B cell (primary cell): ENCODE measurements around the gene CREBBP. TPM values are rescaled to one million over a fixed set of nuclear protein-coding genes. Genes with fewer than 3 reads are reported as not detected.

Source experiments
- ATAC-seq: fragments of 200-7000 bp; cut with Tn5 transposase; one replicate; pipeline ENCODE4 v1.10.0; 2021; ENCODE audit warnings: low read depth, mild to moderate bottlenecking, moderate number of reproducible peaks, moderate library complexity
- CTCF ChIA-PET: fragments of 350-600 bp; sonication (Branson Sonifier 250); formaldehyde crosslinking; loops from one replicate; lab custom pipeline; 2021; ENCODE audit warnings: antibody characterized with exemption, inconsistent platforms; lab: Charles Lee
- POLR2A ChIA-PET: fragments of 350-600 bp; sonication (Branson Sonifier 250); formaldehyde crosslinking; loops from one replicate; lab custom pipeline; 2021; ENCODE audit warnings: antibody characterized with exemption; lab: Charles Lee
- DNase-seq: peaks from one replicate; pipeline ENCODE4 v3.0.0; 2013
- H2AFZ ChIP-seq: 2 replicates; pipeline ENCODE4 v1.6.1; 2012; ENCODE audit warnings: mild to moderate bottlenecking, low read depth, low read length; ENCODE audit not compliant: insufficient read depth, poor library complexity, severe bottlenecking
- H3K27ac ChIP-seq, 2 donors: 1 replicate in 1 of 2; 2 replicates in 1 of 2; pipeline ENCODE4 v1.5.1; 2012 to 2013; ENCODE audit warnings: low read length in 2 of 2, mild to moderate bottlenecking in 2 of 2, moderate library complexity in 1 of 2
- H3K27me3 ChIP-seq, 4 experiments: fragments of 200-600 bp in 1 of 4; sonication (generic) in 1 of 4; replicated peaks in 1 of 4; 1 replicate in 2 of 4; 2 replicates in 2 of 4; pipeline versions ENCODE4 v1.6.1 to v1.7.0; 2013 to 2016; ENCODE audit warnings: low read length in 3 of 4, mild to moderate bottlenecking in 2 of 4, mixed read lengths in 1 of 4, moderate library complexity in 1 of 4; ENCODE audit not compliant: insufficient read depth in 4 of 4, control insufficient read depth in 3 of 4; ENCODE audit errors: control extremely low read depth in 1 of 4
- H3K36me3 ChIP-seq, 2 experiments: replicated peaks in 1 of 2; 1 replicate in 1 of 2; 2 replicates in 1 of 2; pipeline versions ENCODE4 v1.6.1 to v1.7.1; 2013; ENCODE audit warnings: low read length in 1 of 2; ENCODE audit not compliant: insufficient read depth in 2 of 2, control insufficient read depth in 1 of 2; ENCODE audit errors: control extremely low read depth in 1 of 2, extremely low read depth in 1 of 2
- H3K4me1 ChIP-seq, 2 donors: fragments of 200-600 bp in 1 of 2; sonication (generic) in 1 of 2; 1 replicate in 1 of 2; 2 replicates in 1 of 2; pipeline versions ENCODE4 v1.5.1 to v1.6.1; 2013 to 2017; ENCODE audit warnings: low read length in 2 of 2; ENCODE audit not compliant: control insufficient read depth in 2 of 2, insufficient read depth in 2 of 2
- H3K4me2 ChIP-seq: replicated peaks from 2 replicates; pipeline ENCODE3; 2012; ENCODE audit warnings: mild to moderate bottlenecking, low read depth, low read length; ENCODE audit not compliant: poor library complexity, severe bottlenecking
- H3K4me3 ChIP-seq, 5 experiments: fragments of 200-600 bp in 1 of 5; sonication (generic) in 1 of 5; 1 replicate in 3 of 5; 2 replicates in 2 of 5; pipeline versions ENCODE4 v1.5.1 to v1.7.0; 2011 to 2016; ENCODE audit warnings: low read length in 4 of 5, mild to moderate bottlenecking in 4 of 5, low read depth in 2 of 5, control low read depth in 1 of 5, moderate library complexity in 1 of 5; ENCODE audit not compliant: insufficient read depth in 1 of 5; ENCODE audit errors: control extremely low read depth in 1 of 5, extremely low read depth in 1 of 5
- H3K79me2 ChIP-seq: fragments of 200-600 bp; sonication (generic); one replicate; pipeline ENCODE4 v1.6.0; 2016; ENCODE audit warnings: low read length; ENCODE audit not compliant: control insufficient read depth, insufficient read depth
- H3K9ac ChIP-seq: fragments of 200-600 bp; sonication (generic); 2 replicates; pipeline ENCODE4 v1.6.1; 2017; ENCODE audit warnings: mild to moderate bottlenecking, low read length, moderate library complexity
- H3K9me3 ChIP-seq, 3 donors: one replicate each; pipeline versions ENCODE4 v1.6.1 to v1.7.1; 2013; ENCODE audit warnings: low read length in 2 of 3; ENCODE audit not compliant: control insufficient read depth in 2 of 3, insufficient read depth in 1 of 3; ENCODE audit errors: control extremely low read depth in 1 of 3
- H4K20me1 ChIP-seq: 2 replicates; pipeline ENCODE4 v1.6.0; 2012; ENCODE audit warnings: mild to moderate bottlenecking, low read length; ENCODE audit not compliant: insufficient read depth, control insufficient read depth, poor library complexity, severe bottlenecking
- H3K27ac Mint-ChIP-seq: one replicate; pipeline ENCODE4 v1.8.0; 2021; ENCODE audit warnings: mixed read lengths
- H3K27me3 Mint-ChIP-seq: one replicate; pipeline ENCODE4 v1.8.0; 2021; ENCODE audit warnings: mixed read lengths
- H3K4me1 Mint-ChIP-seq: one replicate; pipeline ENCODE4 v1.8.0; 2021; ENCODE audit warnings: mixed read lengths
- H3K4me3 Mint-ChIP-seq: one replicate; pipeline ENCODE4 v1.8.0; 2021; ENCODE audit warnings: mixed read lengths
- H3K9me3 Mint-ChIP-seq: one replicate; pipeline ENCODE4 v1.8.0; 2022; ENCODE audit warnings: mixed read lengths; ENCODE audit not compliant: insufficient read depth
- CTCF ChIP-seq: fragments of 200-600 bp; IDR thresholded peaks from one replicate; pipeline ENCODE4 v1.8.0; 2022; ENCODE audit warnings: antibody characterized with exemption, mild to moderate bottlenecking
- EZH2 ChIP-seq: IDR thresholded peaks from 2 replicates; pipeline ENCODE4 v1.6.1; 2012; ENCODE audit warnings: borderline replicate concordance, low read depth, mild to moderate bottlenecking, moderate library complexity, low read length; ENCODE audit not compliant: insufficient read depth, poor library complexity, severe bottlenecking
- WGBS: methylation state at CpG from one replicate; pipeline ENCODE4 v1.1.5; 2013; ENCODE audit warnings: missing lambda C conversion rate; ENCODE audit not compliant: insufficient coverage; 5-methylcytosine and 5-hydroxymethylcytosine counted together
- intact Hi-C: fragments of 100-400 bp; cut with micrococcal nuclease; formaldehyde crosslinking; loops from one replicate; pipeline ENCODE4 v1.10.0; 2022
- polyA plus RNA-seq: library from polyadenylated mRNA; depleted of rRNA; stranded (reverse); fragments of >200 nt; gene quantifications from 2 replicates; pipeline ENCODE4 v1.2.3, GENCODE V29; 2012
- total RNA-seq, 2 donors: library from RNA; stranded (reverse); fragments of 120-200 nt in 1 of 2; gene quantifications; 1 replicate in 1 of 2; 2 replicates in 1 of 2; pipeline versions ENCODE4 v1.2.3 to v1.2.4, GENCODE V29; 2013 to 2022

CREBBP gene
- total and polyA plus RNA-seq, 2 donors (not counting 1 experiment from before 2014, with no cell fraction given), result 27.6 to 206 TPM

GRCh38 chr16:3748307-3748706, 132.2 kb downstream of the CREBBP start:
- 100% methylated on average over 4 of the region's 5 CpGs for WGBS
- H3K36me3 ChIP-seq, result peaks cover 8 to 79% of the 10 kb centered on the region in 2 experiments
- no peaks in the 10 kb centered on the region for H3K4me1 ChIP-seq
- H3K27me3 ChIP-seq, result no peaks in the 10 kb centered on the region
- no peaks in the 10 kb centered on the region for H3K27me3 Mint-ChIP-seq
- ChIA-PET CTCF (no interaction called here), POLR2A (no interaction called here)
- ATAC-seq (no peak), DNase-seq (no peak)
- no peak overlapping the region for H3K4me2 ChIP-seq
- no peak overlapping the region for H2AFZ ChIP-seq
- intact Hi-C loops, result no loop called here
- no peak overlapping the region for H3K4me3 ChIP-seq
- TF ChIP-seq CTCF, result no peak
- no peak for TF ChIP-seq EZH2
- no peaks in the 10 kb centered on the region for H3K9me3 ChIP-seq
- no peak overlapping the region for H3K4me3 Mint-ChIP-seq
- no peaks in the 10 kb centered on the region for H3K4me1 Mint-ChIP-seq
- peaks cover 43% of the 10 kb centered on the region for H3K79me2 ChIP-seq
- H3K27ac ChIP-seq, result no peak overlapping the region
- peaks cover 48% of the 10 kb centered on the region for H4K20me1 ChIP-seq
- H3K9ac ChIP-seq, result no peak overlapping the region
- no peak overlapping the region for H3K27ac Mint-ChIP-seq
- no peaks in the 10 kb centered on the region for H3K9me3 Mint-ChIP-seq

GRCh38 chr16:3745751-3746355, 134.7 kb downstream of the CREBBP start:
- Mint-ChIP-seq H3K9me3 (no peaks in the 10 kb centered on the region), H3K27ac (no peak overlapping the region), H3K27me3 (no peaks in the 10 kb centered on the region), H3K4me1 (no peaks in the 10 kb centered on the region), H3K4me3 (no peak overlapping the region)
- Histone ChIP-seq H2AFZ (no peak overlapping the region), H3K4me2 (no peak overlapping the region), H3K27me3 (no peaks in the 10 kb centered on the region), H3K9me3 (no peaks in the 10 kb centered on the region), H3K27ac (no peak overlapping the region), H3K79me2 (peaks cover 39% of the 10 kb centered on the region), H4K20me1 (peaks cover 45% of the 10 kb centered on the region), H3K4me1 (no peaks in the 10 kb centered on the region), H3K36me3 (peaks cover 14 to 79% of the 10 kb centered on the region in 2 experiments), H3K9ac (no peak overlapping the region), H3K4me3 (no peak overlapping the region)
- DNase-seq (no peak), ATAC-seq (no peak)
- no peak for TF ChIP-seq EZH2
- TF ChIP-seq CTCF, result no peak
- ChIA-PET CTCF (interaction anchor here (0.6 kb wide), 1 partner anchor 453 kb away, joined by 3 read pairs; no protein-coding TSS in a partner anchor), POLR2A (no interaction called here)
- intact Hi-C loops, result no loop called here
- WGBS, result 99% methylated on average over 10 of the region's 13 CpGs
